Smooth muscle cell of the brain vasculature (primary cell): Measurements from ENCODE around the gene STARD3.

Experiments
- DNase-seq: peaks from one replicate; pipeline ENCODE4 v3.0.0-alpha.2; 2012; ENCODE audit warnings: low read depth, low spot score

Gene STARD3

GRCh38 chr17:39711851-39712250, 74.9 kb downstream of the STARD3 start:
- no peak for DNase-seq
